NCI-H187 treated with DMSO at 0.1 percent for 48 hours (cell line): ENCODE data around the gene SWSAP1.
"Not testable (repeated sequence)": the region's sequence is repeated elsewhere in the genome, so short reads cannot be mapped to it uniquely, and the experiment has no call there.

Experiments used
- DNase-seq: peaks from one replicate; lab custom pipeline; 2025; lab: John Stamatoyannopoulos, UW

SWSAP1 gene

DNA sequence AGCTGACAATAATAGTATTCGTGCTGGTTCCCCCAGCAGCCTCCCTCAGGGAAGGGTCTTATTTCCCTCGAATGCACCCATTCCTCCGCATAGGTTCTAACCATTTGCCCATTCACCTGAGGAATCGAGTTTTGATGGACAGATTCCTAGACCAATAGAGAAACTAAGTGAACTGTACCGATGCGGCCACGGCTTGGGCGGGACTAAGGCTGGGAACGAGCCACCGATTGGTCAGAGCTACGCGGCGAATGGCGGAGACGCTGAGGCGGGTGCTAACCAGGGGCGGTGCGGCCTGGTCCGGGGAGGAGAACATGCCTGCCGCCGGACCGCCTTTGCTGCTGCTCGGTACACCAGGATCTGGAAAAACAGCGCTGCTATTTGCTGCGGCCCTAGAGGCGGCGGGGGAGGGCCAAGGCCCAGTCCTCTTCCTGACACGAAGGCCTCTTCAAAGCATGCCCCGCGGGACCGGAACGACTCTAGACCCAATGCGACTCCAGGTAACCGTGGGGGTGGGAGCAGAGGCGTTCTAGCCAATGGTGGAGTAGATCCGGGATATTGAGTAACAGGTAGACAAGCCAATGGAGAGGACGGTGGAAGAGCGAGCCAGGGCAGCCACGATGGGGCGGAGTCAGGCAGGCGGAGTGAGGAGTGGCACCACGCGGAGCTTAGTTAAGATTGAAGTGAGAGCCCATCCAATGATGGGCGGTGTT is at the start of gene SWSAP1:
Gene SWSAP1, plus strand, starts transcription at position 234 of the 710 bp plus-strand sequence. Its CDS starts 15 bp downstream, at position 249.
- peak; percentile 88 for DNase-seq

DNA sequence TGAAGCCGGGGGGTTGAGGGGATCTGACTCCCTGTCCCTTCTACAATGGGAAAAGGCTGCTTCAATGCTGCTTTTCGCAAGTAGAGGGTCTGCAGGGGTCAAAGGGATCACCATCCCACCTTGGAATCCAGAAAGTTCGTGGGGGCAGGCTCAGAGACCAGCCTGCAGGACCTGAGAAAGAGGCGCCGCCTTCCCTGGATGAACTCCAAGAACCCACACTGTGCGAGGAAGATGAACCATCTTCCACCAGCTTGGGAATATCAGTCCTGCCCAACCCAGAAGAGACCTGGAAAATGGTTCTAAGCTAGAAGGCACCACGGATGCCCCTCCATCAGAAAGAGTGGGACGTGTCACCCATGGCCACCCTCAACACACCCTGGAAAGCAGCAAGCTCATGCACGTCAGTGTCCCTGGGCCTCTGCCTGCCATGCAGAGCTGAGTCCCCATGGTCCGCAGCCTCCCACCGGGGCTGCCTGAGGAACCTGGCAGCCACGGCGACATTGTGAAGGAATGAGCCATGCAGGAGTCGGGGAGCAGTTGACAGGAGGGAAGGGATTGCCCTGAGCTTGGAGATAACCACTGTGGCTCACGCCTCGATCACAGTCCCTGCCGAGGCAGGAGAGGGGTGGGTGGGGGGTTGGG is 49.6 kb upstream of the SWSAP1 start:
- no peak for DNase-seq

DNA sequence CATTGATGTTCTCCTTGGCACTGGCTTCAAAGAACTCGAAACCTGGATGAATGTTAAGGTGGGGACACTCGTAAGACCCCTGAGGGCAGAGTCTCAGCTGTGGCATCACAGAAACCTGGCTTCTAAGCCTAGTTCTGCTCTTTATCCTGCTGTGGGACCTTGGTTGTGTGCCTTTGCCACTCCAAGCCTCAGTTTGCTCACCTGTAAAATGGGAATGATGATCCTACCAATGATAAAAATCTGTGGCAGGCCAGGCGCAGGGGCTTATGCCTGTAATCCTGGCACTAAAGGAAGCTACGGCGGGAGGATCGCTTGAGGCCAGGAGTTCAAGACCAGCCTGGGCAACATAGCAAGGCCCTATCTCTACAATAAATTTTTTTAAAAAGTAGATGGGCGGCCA is 48.9 kb upstream of the SWSAP1 start:
- DNase-seq, result no peak

DNA sequence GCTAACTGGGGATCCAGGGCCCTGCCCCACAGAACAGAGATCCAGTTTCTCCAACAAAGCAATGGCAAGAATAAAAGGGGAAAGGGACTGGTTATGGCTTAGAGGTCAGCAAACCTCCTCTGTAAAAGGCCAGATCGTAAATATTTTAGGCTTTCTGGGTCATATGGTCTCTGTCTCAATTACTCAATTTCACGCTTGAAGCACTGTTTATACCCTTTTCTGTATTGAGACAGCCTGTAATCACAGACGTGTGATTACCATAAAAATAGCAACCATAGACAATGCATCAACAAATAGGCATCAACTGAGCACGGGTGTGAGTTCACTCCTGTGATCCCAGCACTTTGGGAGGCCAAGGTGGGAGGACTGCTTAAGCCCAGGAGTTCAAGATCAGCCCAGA is 44.3 kb upstream of the SWSAP1 start:
- DNase-seq, result no peak

DNA sequence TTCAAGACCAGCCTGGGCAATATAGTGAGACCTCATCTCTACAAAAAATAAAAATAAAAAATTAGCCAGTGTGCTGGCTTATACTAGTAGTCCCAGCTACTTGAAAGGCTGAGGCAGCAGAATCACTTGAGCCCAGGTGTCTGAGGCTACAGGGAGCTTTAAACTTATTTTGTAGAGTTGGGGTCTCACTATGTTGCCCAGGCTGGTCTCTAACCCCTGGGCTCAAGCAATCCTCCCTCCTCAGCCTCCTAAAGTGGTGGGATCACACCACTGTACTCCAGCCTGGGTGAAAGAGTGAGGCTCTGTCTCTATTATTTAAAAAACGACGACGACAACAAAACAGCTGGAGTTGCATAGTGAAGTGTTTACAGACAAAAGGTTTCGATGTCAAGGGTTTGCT is 43.0 kb upstream of the SWSAP1 start:
- no peak for DNase-seq

- DNase-seq, result no peak
These were observed 41.6 kb upstream of the SWSAP1 start for GRCh38 chr19:11332822-11333221.

DNA sequence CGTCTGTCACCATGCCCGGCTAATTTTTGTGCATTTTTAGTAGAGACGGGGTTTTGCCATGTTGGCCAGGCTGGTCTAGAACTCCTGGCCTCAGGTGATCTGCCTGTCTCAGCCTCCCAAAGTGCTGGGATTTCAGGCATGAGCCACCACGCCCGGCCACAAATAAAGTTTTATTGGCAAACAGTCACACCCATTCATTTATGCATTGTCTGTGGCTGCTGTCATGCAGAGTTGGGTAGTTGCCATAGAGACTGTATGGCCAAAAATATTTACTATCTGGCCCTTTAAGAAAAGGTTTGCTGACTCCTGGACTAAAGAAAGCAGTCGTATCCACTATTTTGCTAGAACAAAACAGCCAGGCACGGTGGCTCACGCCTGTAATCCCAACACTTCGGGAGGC is 40.6 kb upstream of the SWSAP1 start:
- DNase-seq, result not testable (repeated sequence)

DNA sequence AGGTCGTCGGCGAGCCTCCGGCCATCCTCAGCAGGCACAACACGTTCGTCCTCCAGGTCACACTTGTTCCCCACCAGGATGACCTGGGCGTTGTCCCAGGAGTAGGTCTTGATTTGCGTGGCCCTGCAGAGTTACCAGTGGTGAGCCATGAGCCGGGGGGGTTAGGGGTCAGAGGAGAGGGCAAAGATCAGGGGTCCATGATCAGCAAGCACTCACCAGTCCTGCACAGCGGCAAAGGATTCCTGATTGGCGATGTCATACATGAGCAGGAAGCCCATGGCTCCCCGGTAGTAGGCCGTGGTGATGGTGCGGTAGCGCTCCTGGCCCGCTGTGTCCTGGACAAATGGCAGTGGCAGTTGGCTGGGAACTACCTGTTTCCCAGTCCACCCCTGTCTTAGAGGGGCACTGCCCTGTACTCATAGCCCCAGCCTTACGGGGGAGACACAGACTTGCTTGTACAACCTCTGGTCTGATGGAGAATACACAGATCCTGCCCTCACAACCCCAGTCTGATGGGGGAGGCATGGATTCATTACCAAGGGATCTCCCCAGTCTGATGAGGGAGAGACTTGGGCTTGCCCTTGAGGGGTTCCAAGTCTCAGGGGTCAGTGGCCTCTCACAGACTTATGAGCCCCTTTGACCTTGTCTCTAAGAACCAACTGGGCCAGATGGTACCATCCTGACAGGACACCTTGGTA is 38.9 kb upstream of the SWSAP1 start:
- no peak for DNase-seq

- no peak for DNase-seq
These were observed 37.4 kb upstream of the SWSAP1 start for GRCh38 chr19:11337080-11337479.

DNA sequence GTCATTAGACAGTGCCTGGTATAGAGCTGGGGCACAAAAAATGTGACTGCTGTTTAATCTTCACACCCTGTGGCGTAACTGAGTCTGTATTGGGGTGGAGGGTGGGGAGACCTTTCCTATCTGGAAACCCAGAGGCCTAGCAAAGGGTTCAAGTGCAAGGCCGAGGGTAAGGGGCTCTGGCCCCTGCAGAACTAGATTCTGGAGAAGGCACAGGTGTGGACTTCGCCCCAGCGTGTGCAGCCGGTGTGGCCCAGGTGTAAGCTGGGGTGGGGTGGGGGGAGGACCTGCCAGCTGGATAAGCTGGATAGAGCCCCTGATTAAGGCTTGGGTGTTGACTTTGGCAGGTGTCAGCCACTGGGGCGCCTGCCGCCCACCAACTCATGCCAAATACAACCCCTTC is 36.3 kb upstream of the SWSAP1 start:
- DNase-seq, result no peak

GRCh38 chr19:11338569-11339253 is 35.8 kb upstream of the SWSAP1 start:
- DNase-seq, result no peak

DNA sequence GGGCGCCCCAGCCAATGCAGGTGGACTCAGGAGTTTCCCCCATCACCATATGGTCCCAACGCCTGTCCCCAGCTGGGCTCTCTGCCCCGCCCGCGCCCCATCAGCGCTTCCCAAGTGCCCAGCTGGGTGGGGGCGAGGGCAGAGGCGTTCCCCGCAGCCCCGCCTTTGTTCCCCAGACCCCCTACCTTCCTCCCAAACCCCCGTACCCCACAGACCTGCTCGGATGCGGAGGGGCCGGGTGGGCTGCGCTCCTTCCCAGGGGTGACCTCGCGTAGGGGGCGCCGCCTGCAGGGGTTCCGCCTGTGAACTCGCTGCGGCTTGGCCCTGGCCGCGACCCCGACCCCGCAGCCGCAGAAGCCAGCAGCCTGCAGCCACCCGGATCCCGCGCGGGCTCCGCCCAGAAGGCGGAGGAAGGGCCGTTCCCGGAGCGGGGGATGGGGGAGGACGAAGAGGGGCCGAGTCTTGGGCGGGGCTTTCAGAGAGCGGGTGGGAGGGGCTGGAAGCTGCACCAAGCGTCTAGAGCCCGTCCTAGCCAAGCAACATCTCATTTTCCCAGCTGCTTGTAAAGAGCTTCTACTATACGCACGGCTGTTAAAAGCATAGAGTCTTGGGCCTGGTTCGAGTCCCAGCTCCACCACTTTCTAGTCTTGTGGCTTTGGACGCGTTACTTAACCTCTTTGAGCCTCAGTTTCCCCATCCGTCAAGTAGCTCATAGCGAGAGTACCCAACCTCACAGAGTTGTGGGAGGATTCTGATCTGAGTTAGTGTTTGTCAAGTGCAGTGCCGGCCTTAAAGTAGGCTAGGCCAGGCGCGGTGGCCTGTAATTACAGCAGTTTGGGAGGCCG is 35.0 kb upstream of the SWSAP1 start, which contains the start of gene RAB3D:
Gene RAB3D, minus strand, starts transcription at position 404 of the 845 bp plus-strand sequence. CDS start 2,258 bp downstream, outside the sequence.
- peak; percentile 59 for DNase-seq

GRCh38 chr19:11340099-11340467 is 34.4 kb upstream of the SWSAP1 start:
- not testable (repeated sequence) for DNase-seq

DNA sequence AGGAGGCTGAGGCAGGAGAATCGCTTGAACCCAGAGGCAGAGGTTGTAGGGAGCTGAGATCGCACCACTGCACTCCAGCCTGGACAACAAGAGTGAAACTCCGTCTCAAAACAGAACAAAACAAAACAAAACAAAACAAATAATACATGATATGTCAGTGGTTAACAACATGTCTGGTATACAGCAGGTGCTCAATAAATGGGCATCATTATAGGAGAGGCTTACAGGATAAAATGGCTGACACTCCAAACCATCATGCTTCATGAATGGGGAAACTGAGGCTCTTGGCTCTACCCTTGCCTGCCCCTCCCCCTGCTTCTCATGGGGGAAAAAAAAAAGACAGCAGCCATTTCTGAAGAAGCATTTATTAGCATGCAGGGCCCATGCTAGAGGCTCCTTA is 32.0 kb upstream of the SWSAP1 start:
- no peak for DNase-seq

DNA sequence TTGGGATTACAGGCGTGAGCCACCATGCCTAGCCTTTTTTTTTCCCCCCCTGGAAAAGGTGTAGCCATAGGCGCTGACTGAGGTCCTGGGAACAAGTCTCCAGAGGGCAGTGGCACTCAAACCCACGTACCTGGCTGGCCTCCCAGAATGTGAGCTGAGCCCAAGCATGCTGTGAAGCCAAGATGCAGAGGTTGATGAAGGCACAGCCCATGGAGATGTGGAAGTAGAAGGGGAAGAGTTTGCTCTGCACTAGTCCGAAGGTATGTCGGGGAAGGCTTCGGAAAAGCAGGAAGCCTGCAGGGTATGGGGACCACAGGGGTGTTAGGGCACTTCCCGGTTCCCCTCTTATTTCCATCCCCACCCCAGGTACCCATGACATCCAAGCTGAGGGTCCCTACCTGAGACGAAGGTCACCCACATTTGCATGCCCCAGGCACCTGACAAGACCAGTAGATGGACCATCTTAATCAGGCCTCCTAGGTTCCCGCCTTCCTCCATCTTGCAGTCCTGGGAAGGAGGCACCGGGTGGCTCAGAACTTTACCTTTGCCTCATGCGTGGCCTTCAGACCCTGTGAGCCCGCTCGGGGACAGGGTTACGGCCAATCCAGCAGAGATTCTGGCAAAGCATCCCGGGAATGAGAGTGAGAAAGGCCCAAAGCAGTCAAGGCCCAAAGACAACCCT is 29.2 kb upstream of the SWSAP1 start:
- no peak for DNase-seq

GRCh38 chr19:11346104-11346940 is 28.1 kb upstream of the SWSAP1 start, which contains the start of the genes CCDC159 and TMEM205:
Gene CCDC159 (plus strand): TSS chr19:11346519. CDS start chr19:11346607, 88 bp downstream.
Gene TMEM205 (minus strand): TSS chr19:11346268. CDS start chr19:11345619, 649 bp downstream.
- DNase-seq, result peak; percentile 77

GRCh38 chr19:11347546-11348039 is 26.9 kb upstream of the SWSAP1 start:
- no peak for DNase-seq

DNA sequence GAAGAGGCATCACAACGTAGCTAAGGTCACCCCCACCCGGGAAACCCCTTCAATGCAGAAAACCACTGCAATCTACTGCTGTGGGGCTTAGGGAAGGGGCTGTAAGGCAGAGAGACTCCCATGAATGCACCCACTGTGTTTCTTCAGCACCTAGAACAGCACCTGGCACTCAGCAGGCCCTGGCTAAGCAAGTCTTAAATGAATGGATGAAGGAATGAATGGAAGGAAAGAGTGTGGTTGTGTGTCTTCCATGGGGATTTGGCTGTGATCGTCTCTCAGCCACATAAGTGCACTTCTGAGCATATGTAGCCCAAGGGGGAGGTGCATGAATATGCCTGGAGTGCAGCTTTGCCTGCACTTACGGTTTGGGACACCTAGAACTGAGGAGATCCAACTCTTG is 25.3 kb upstream of the SWSAP1 start:
- no peak for DNase-seq

DNA sequence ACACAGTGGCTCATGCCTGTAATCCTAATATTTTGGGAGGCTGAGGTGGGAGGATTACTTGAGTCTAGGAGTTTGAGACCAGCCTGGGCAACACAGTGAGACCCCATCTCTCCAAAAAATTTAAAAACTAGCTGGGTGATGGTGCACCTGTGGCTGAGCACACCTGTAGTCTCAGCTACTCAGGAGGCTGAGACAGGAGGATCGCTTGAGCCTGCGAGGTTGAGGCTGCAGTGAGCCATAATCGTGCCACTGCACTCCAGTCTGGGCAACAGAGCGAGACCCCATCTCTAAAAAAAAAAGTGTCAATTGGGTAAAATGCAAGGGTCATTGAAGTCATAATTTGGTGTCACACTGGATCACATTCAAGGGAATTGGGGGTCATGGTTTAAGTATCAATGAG is 20.4 kb upstream of the SWSAP1 start:
- DNase-seq, result not testable (repeated sequence)
